ENCODE results near the gene ISYNA1.
A peak's percentile ranks its signal among the peaks of the same experiment; 100 is the strongest.

ISYNA1 gene

DNA sequence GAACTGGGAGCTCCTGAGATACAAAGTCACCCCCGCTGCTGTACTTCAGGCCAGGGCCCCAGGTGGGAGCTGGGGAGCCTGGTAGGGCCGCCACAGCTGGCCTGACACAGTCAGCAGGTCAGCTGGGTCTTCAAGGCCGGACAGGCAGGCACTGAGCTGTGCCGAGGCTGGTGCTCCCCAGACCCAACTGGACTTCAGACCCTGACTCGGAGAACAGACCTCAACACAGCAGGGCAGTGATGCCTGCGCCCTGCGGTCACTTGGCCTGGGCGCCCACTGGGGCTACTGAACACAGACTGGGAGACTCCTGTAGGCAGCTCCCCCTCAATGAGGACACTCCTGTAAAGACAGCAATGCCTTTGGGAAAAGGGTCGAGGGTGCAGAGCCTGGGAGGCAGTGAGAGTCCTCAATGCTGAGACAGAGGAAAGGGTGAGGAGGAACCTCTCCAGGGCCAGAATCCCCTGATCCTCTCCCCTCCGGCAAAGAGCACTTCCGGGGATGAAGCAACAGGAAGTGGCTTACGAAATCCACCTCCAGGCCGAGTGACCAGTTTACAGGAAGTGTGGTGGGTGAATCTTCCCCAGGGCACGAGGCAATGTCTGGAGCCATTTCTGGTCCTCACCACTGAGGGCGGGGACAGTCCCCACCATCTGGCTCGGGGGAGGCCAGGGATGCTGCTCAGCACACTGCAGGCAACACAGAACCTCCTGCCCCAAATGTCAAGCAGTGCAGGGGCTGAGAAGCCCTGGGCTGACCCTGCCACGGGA lies 40.8 kb upstream of the ISYNA1 start:
- no peaks in the 10 kb centered on the region for H3K27me3 ChIP-seq (ENCODE audit: insufficient read depth, low read length)
- peak overlapping the region; percentile 7 for H3K27ac ChIP-seq (ENCODE audit: low read depth, low read length, poor library complexity, severe bottlenecking)
- no peaks in the 10 kb centered on the region for H3K79me2 ChIP-seq (ENCODE audit: insufficient read depth, low read length)
- no peaks in the 10 kb centered on the region for H3K36me3 ChIP-seq (ENCODE audit: insufficient read depth, low read length)
- TF ChIP-seq EZH2 (IDR thresholded peaks at IDR 0.05; ENCODE audit: borderline replicate concordance, low read length) = no peak
- TF ChIP-seq, protein P1, sequence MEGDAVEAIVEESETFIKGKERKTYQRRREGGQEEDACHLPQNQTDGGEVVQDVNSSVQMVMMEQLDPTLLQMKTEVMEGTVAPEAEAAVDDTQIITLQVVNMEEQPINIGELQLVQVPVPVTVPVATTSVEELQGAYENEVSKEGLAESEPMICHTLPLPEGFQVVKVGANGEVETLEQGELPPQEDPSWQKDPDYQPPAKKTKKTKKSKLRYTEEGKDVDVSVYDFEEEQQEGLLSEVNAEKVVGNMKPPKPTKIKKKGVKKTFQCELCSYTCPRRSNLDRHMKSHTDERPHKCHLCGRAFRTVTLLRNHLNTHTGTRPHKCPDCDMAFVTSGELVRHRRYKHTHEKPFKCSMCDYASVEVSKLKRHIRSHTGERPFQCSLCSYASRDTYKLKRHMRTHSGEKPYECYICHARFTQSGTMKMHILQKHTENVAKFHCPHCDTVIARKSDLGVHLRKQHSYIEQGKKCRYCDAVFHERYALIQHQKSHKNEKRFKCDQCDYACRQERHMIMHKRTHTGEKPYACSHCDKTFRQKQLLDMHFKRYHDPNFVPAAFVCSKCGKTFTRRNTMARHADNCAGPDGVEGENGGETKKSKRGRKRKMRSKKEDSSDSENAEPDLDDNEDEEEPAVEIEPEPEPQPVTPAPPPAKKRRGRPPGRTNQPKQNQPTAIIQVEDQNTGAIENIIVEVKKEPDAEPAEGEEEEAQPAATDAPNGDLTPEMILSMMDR (IDR thresholded peaks at IDR 0.05; ENCODE audit: low read length) = no peak
- no peak overlapping the region for H3K9ac ChIP-seq (ENCODE audit: low read length)
- H3K9me2 ChIP-seq (ENCODE audit: low read depth, low read length) = no peaks in the 10 kb centered on the region
- H3K9me3 ChIP-seq (ENCODE audit: low read length) = no peaks in the 10 kb centered on the region
- no peak overlapping the region for H3K4me3 ChIP-seq (ENCODE audit: low read depth, low read length, poor library complexity, severe bottlenecking)
- no peaks in the 10 kb centered on the region for H3F3A ChIP-seq (ENCODE audit: insufficient read depth, low read length)
- H3K4me1 ChIP-seq (ENCODE audit: insufficient read depth, low read length, severe bottlenecking) = peaks cover 17% of the 10 kb centered on the region
- peak overlapping the region; percentile 25; the same call in 1 of the 2 replicates for H3K4me2 ChIP-seq (ENCODE audit: low read length)
- no peaks in the 10 kb centered on the region for H4K20me1 ChIP-seq (ENCODE audit: insufficient read depth, low read length)
- no peak overlapping the region for H2AFZ ChIP-seq (ENCODE audit: low read length)

DNA sequence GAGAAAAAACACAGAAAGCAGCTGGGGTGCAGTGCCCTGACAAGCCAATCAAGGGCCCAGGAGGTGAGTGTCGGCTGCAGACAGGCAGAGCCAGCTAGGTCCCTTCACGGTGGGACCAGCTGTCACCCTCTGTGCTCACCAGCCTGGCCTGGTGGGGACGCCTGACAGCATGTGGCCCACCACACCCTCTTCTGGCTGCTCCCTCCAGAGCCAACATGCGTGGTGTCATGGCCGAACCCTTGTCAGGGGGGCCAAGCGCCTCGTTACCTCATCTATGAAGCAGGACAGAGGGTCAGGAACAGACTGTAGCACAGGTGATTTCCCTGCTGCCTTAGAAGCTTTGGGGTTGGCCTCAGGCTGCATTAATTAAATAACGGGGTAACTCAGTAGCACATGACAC lies 40.0 kb upstream of the ISYNA1 start:
- H3K9me3 ChIP-seq (ENCODE audit: low read length) = no peaks in the 10 kb centered on the region
- H3K4me1 ChIP-seq (ENCODE audit: insufficient read depth, low read length, severe bottlenecking) = peaks cover 17% of the 10 kb centered on the region
- TF ChIP-seq EZH2 (IDR thresholded peaks at IDR 0.05; ENCODE audit: borderline replicate concordance, low read length) = no peak
- TF ChIP-seq, protein P1 (IDR thresholded peaks at IDR 0.05; ENCODE audit: low read length) = no peak
- no peak overlapping the region for H3K4me3 ChIP-seq (ENCODE audit: low read depth, low read length, poor library complexity, severe bottlenecking)
- H3K36me3 ChIP-seq (ENCODE audit: insufficient read depth, low read length) = no peaks in the 10 kb centered on the region
- no peak overlapping the region for H2AFZ ChIP-seq (ENCODE audit: low read length)
- H3K4me2 ChIP-seq (ENCODE audit: low read length) = no peak overlapping the region
- no peaks in the 10 kb centered on the region for H3F3A ChIP-seq (ENCODE audit: insufficient read depth, low read length)
- no peaks in the 10 kb centered on the region for H3K27me3 ChIP-seq (ENCODE audit: insufficient read depth, low read length)
- no peaks in the 10 kb centered on the region for H3K79me2 ChIP-seq (ENCODE audit: insufficient read depth, low read length)
- H3K9ac ChIP-seq (ENCODE audit: low read length) = no peak overlapping the region
- H4K20me1 ChIP-seq (ENCODE audit: insufficient read depth, low read length) = no peaks in the 10 kb centered on the region
- H3K27ac ChIP-seq (ENCODE audit: low read depth, low read length, poor library complexity, severe bottlenecking) = no peak overlapping the region
- H3K9me2 ChIP-seq (ENCODE audit: low read depth, low read length) = no peaks in the 10 kb centered on the region

DNA sequence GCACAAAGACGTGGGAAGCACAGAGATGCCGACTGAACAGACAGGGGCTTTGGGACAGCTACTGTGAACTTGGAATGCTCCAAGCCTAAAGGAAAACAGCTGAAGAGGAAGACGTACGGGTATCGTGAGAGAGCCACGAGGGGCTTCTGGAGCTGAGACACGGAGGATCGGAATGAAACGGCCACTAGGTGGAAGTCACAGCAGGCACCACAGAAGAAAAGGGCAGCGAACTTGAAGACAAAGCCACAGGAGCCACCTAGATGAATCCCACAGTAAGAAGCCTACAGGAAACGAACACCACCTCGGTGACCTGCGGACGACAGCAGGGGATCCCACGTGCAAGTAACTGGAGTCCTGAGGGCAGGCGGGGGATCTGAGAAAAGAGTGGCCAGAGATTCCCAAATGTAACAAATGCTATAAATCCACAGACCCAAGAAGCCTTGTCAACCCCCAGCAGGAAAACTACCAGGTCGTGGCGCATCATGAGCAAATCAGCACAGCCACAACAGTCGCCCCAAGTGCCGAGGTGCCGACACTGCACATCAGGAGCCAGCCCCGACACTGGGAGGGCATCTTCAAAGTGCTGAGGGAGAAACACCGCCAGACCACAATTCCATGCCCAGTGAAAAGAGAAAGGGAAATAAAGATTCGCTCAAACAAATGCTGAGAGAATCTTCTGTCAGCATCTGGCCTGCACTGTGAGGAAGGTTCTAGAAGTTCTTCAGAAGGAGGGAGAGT lies 39.3 kb upstream of the ISYNA1 start:
- no peak overlapping the region for H3K4me3 ChIP-seq (ENCODE audit: low read depth, low read length, poor library complexity, severe bottlenecking)
- H3K9me2 ChIP-seq (ENCODE audit: low read depth, low read length) = no peaks in the 10 kb centered on the region
- no peaks in the 10 kb centered on the region for H4K20me1 ChIP-seq (ENCODE audit: insufficient read depth, low read length)
- no peak overlapping the region for H3K4me2 ChIP-seq (ENCODE audit: low read length)
- no peaks in the 10 kb centered on the region for H3K27me3 ChIP-seq (ENCODE audit: insufficient read depth, low read length)
- no peaks in the 10 kb centered on the region for H3K36me3 ChIP-seq (ENCODE audit: insufficient read depth, low read length)
- no peak overlapping the region for H2AFZ ChIP-seq (ENCODE audit: low read length)
- H3K9me3 ChIP-seq (ENCODE audit: low read length) = no peaks in the 10 kb centered on the region
- no peak for TF ChIP-seq EZH2 (IDR thresholded peaks at IDR 0.05; ENCODE audit: borderline replicate concordance, low read length)
- TF ChIP-seq, protein P1 (IDR thresholded peaks at IDR 0.05; ENCODE audit: low read length) = peak; percentile 20; the same call in 1 of the 2 replicates
- no peak overlapping the region for H3K27ac ChIP-seq (ENCODE audit: low read depth, low read length, poor library complexity, severe bottlenecking)
- H3K4me1 ChIP-seq (ENCODE audit: insufficient read depth, low read length, severe bottlenecking) = peaks cover 17% of the 10 kb centered on the region
- no peaks in the 10 kb centered on the region for H3K79me2 ChIP-seq (ENCODE audit: insufficient read depth, low read length)
- no peaks in the 10 kb centered on the region for H3F3A ChIP-seq (ENCODE audit: insufficient read depth, low read length)
- no peak overlapping the region for H3K9ac ChIP-seq (ENCODE audit: low read length)
